ENCODE results near the gene CDK5RAP1. TPM values are rescaled to one million over a fixed set of nuclear protein-coding genes. Genes with fewer than 3 reads are reported as not detected.

Gene CDK5RAP1, protein sequence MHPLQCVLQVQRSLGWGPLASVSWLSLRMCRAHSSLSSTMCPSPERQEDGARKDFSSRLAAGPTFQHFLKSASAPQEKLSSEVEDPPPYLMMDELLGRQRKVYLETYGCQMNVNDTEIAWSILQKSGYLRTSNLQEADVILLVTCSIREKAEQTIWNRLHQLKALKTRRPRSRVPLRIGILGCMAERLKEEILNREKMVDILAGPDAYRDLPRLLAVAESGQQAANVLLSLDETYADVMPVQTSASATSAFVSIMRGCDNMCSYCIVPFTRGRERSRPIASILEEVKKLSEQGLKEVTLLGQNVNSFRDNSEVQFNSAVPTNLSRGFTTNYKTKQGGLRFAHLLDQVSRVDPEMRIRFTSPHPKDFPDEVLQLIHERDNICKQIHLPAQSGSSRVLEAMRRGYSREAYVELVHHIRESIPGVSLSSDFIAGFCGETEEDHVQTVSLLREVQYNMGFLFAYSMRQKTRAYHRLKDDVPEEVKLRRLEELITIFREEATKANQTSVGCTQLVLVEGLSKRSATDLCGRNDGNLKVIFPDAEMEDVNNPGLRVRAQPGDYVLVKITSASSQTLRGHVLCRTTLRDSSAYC
- total RNA-seq = 25.1 and 25.3 TPM in 2 replicates
- long read RNA-seq, transcript CDK5RAP1-202 (14 exons, 2,122 nt) = major isoform, 144 of 214 reads
- long read RNA-seq, partial matches to known transcripts = 7 of 214 reads
- long read RNA-seq, other reads (novel, unspliced or antisense) = 59 of 214 reads

DNA sequence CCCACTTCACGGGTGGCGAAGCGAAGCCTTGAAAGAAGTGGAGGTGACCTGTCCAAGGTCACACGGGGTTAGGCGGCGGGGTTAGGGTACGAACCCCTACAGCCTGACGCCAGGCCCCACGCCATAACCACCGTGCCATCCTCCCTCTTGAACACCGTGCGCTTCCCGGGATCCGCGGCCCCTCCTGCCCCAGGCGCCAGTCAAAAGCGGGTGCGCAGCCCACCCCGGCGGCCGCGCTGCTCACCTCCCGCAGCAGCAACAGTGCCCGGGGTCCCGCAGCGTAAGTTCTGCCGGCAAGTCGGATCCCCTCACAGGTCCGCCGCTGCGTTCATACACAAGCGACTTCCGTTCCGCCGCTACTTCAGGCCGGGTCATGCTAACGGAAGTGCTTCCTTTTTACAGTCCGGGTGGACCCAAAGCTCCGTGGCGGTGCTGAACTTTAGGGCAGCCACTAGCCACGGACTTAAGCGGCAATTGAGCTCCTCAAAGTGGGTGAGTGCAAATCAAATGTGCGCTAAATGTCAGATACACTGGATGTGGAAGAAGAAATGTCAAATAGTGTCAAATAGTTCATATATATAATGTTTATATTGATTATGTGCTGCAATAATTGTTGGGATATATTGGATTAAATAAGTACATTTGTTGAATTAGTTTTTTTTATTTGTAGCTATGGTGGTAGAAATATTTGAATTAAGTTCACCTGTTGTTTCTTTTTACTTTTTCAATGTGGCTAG is at the start of gene CDK5RAP1:
Gene CDK5RAP1, minus strand, starts transcription at position 336 of the 737 bp plus-strand sequence. CDS start 4,455 bp downstream, outside the sequence.
- TF ChIP-seq, protein P1, sequence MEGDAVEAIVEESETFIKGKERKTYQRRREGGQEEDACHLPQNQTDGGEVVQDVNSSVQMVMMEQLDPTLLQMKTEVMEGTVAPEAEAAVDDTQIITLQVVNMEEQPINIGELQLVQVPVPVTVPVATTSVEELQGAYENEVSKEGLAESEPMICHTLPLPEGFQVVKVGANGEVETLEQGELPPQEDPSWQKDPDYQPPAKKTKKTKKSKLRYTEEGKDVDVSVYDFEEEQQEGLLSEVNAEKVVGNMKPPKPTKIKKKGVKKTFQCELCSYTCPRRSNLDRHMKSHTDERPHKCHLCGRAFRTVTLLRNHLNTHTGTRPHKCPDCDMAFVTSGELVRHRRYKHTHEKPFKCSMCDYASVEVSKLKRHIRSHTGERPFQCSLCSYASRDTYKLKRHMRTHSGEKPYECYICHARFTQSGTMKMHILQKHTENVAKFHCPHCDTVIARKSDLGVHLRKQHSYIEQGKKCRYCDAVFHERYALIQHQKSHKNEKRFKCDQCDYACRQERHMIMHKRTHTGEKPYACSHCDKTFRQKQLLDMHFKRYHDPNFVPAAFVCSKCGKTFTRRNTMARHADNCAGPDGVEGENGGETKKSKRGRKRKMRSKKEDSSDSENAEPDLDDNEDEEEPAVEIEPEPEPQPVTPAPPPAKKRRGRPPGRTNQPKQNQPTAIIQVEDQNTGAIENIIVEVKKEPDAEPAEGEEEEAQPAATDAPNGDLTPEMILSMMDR (IDR thresholded peaks at IDR 0.05) = no peak
- H3K27ac Mint-ChIP-seq (ENCODE audit: unreplicated experiment) = peak within 1 kb of the TSS; percentile 79
- H3K4me3 Mint-ChIP-seq (ENCODE audit: unreplicated experiment) = peak within 1 kb of the TSS; percentile 92
- peaks cover 32% of the 10 kb centered on the region for H3K4me1 Mint-ChIP-seq (ENCODE audit: unreplicated experiment)
- DNase-seq (ENCODE audit: extremely low spot score, unreplicated experiment) = peak; percentile 91
- no peaks in the 10 kb centered on the region for H3K27me3 Mint-ChIP-seq (ENCODE audit: unreplicated experiment)
- peaks cover under 1% of the 10 kb centered on the region for H3K36me3 Mint-ChIP-seq (ENCODE audit: unreplicated experiment)
- H3K9me3 Mint-ChIP-seq (ENCODE audit: unreplicated experiment) = no peaks in the 10 kb centered on the region

DNA sequence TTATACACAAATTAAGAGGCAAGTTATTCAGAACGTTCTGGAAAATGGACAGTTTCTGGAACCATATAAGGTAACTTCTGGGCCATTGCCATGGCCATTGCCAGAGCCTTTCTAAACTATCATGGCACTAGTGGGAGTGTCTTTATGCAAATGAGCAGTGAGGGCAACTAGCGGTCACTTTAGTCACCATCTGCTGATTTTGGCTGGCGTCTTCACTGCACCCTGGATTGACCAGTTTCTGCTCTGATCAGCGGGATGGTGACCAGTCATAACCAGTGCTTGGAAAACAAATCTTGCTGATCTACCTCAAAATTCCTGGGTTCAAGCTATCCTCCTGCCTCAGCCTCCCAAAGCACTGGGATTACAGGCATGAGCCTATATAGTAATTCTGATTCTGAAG is 49.5 kb upstream of the CDK5RAP1 start:
- Mint-ChIP-seq H3K27me3 (ENCODE audit: unreplicated experiment) (no peaks in the 10 kb centered on the region), H3K4me1 (ENCODE audit: unreplicated experiment) (no peaks in the 10 kb centered on the region), H3K9me3 (ENCODE audit: unreplicated experiment) (no peaks in the 10 kb centered on the region), H3K36me3 (ENCODE audit: unreplicated experiment) (no peaks in the 10 kb centered on the region), H3K27ac (ENCODE audit: unreplicated experiment) (no peak overlapping the region), H3K4me3 (ENCODE audit: unreplicated experiment) (no peak overlapping the region)
- DNase-seq (ENCODE audit: extremely low spot score, unreplicated experiment) = no peak
- TF ChIP-seq, protein P1 (IDR thresholded peaks at IDR 0.05) = no peak

DNA sequence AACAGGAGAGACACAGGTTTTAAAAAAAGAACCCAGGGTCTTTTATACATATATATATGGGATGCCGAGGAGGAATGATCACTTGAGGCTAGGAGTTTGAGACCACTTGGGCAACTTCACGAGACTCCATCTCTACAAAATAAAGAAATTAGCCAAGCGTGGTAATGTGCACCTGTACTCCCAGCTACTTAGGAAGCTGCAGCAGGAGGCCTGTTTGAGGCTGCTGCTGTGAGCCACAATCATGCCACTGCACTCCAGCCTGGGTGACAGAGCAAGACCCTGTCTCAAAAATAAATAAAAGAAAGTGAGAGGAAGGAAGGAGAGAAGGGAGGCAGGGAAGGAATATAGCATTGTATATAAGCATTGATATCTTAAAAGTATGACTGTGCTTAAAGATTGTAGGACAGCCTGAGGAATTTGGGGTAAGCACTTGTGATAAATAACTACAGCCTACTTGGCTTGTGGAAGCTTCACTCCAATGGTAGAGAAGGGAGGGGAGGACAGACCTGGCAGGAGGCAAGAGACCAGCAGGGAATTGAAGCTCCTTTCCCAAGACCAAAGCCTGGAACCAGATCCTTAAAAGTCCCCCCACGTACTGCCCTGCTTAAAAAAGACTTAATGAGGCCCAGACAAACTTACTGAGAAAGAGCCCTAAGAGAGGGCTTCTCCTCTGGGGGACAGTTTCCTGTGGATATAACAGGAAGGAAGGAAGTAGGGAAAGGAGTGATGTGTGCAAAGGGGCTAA is 44.7 kb upstream of the CDK5RAP1 start:
- Mint-ChIP-seq H3K4me3 (ENCODE audit: unreplicated experiment) (no peak overlapping the region), H3K27ac (ENCODE audit: unreplicated experiment) (no peak overlapping the region), H3K4me1 (ENCODE audit: unreplicated experiment) (peaks cover 20% of the 10 kb centered on the region), H3K27me3 (ENCODE audit: unreplicated experiment) (no peaks in the 10 kb centered on the region), H3K9me3 (ENCODE audit: unreplicated experiment) (no peaks in the 10 kb centered on the region), H3K36me3 (ENCODE audit: unreplicated experiment) (no peaks in the 10 kb centered on the region)
- TF ChIP-seq, protein P1 (IDR thresholded peaks at IDR 0.05) = no peak
- no peak for DNase-seq (ENCODE audit: extremely low spot score, unreplicated experiment)

DNA sequence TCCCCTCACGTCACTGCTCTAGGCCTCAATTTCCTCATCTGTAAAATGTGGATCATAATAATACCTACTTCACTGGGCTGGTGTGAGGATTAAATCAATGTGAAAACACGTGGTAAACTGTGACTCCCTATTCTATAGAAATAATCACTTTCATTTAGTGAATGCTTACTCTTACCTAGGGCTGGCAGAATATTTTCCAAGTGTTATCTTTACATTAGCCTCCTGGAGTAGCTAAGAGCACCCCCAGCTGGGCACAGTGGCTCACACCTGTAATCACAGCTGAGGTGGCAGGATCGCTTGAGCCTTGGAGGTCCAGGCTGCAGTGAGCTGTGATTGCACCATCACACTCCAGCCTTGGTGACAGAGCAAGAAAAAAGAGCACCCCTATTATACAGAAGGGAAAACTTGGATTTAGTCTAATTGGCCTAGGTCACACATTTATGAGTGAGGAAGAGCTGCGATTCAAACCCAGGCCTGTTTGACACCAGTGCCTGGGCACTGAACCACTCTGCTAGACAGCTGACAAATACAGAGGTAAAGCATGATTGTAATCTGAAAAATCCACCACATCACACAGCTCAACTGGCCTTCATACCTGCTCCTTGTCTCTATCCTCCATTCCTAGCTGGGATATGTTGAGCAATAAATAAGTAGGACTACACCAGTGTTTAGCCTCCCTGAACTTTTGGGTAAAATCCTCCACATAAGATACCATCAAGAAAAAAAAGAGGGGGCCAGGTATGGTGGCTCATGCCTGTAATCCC is 43.7 kb upstream of the CDK5RAP1 start:
- DNase-seq (ENCODE audit: extremely low spot score, unreplicated experiment) = no peak
- no peaks in the 10 kb centered on the region for H3K27me3 Mint-ChIP-seq (ENCODE audit: unreplicated experiment)
- H3K36me3 Mint-ChIP-seq (ENCODE audit: unreplicated experiment) = no peaks in the 10 kb centered on the region
- no peak overlapping the region for H3K27ac Mint-ChIP-seq (ENCODE audit: unreplicated experiment)
- TF ChIP-seq, protein P1 (IDR thresholded peaks at IDR 0.05) = peak; percentile 28
- H3K4me1 Mint-ChIP-seq (ENCODE audit: unreplicated experiment) = peaks cover 20% of the 10 kb centered on the region
- H3K4me3 Mint-ChIP-seq (ENCODE audit: unreplicated experiment) = peak overlapping the region; percentile 87
- H3K9me3 Mint-ChIP-seq (ENCODE audit: unreplicated experiment) = no peaks in the 10 kb centered on the region

Data from osteocyte (in vitro differentiated cells).